ENCODE measurements around the gene EPHB6.

Gene EPHB6

GRCh38 chr7:142880876-142881505, 26.1 kb downstream of the EPHB6 start:
- DNase-seq: no peak

GRCh38 chr7:142881586-142882337, 26.9 kb downstream of the EPHB6 start:
- DNase-seq: no peak

GRCh38 chr7:142882338-142882678, 27.4 kb downstream of the EPHB6 start:
- DNase-seq: no peak

- no peak for DNase-seq
Measured at GRCh38 chr7:142883145-142883544, 28.3 kb downstream of the EPHB6 start.

GRCh38 chr7:142883571-142884285, 28.9 kb downstream of the EPHB6 start:
- no peak for DNase-seq

GRCh38 chr7:142884286-142884640, 29.4 kb downstream of the EPHB6 start:
- no peak for DNase-seq

- DNase-seq: no peak
Measured at GRCh38 chr7:142885311-142886230, 30.7 kb downstream of the EPHB6 start, which contains the start of gene TRPV6. Gene TRPV6, minus strand, starts transcription at chr7:142885745.

- DNase-seq: no peak
Measured at GRCh38 chr7:142886866-142887265, 32.0 kb downstream of the EPHB6 start.

- DNase-seq: no peak
Measured at GRCh38 chr7:142887282-142888015, 32.6 kb downstream of the EPHB6 start.

GRCh38 chr7:142889816-142890215, 34.9 kb downstream of the EPHB6 start:
- no peak for DNase-seq

- DNase-seq: no peak
Measured at GRCh38 chr7:142890874-142891485, 36.1 kb downstream of the EPHB6 start.

- DNase-seq: no peak
Measured at GRCh38 chr7:142891490-142892082, 36.7 kb downstream of the EPHB6 start.

GRCh38 chr7:142892951-142893350, 38.1 kb downstream of the EPHB6 start:
- DNase-seq: no peak

- DNase-seq: no peak
Measured at GRCh38 chr7:142894112-142894984, 39.5 kb downstream of the EPHB6 start.

- DNase-seq: no peak
Measured at GRCh38 chr7:142894985-142895593, 40.2 kb downstream of the EPHB6 start.

GRCh38 chr7:142896151-142896550, 41.3 kb downstream of the EPHB6 start:
- no peak for DNase-seq

- DNase-seq: no peak
Measured at GRCh38 chr7:142896741-142897379, 42.0 kb downstream of the EPHB6 start.

GRCh38 chr7:142897691-142898090, 42.8 kb downstream of the EPHB6 start:
- no peak for DNase-seq
